Fibroblast of lung (primary cell): ENCODE results near the gene GSN. TPM values are rescaled to one million over a fixed set of nuclear protein-coding genes. Genes with fewer than 3 reads are reported as not detected.
A peak's percentile ranks its signal among the peaks of the same experiment; 100 is the strongest.

Source experiments
- DNase-seq, 2 donors: peaks; one replicate each; pipeline versions ENCODE4 v3.0.0 to v3.0.0-alpha.2; 2010; ENCODE audit warnings: low read depth in 2 of 2
- H2AFZ ChIP-seq: 2 replicates; pipeline ENCODE4 v1.5.1; 2012; ENCODE audit warnings: low read length, control low read depth, inconsistent platforms
- H3K27ac ChIP-seq: 2 replicates; pipeline ENCODE4 v1.5.1; 2011; ENCODE audit warnings: low read length, control low read depth; ENCODE audit not compliant: insufficient read depth
- H3K27me3 ChIP-seq: 2 replicates; pipeline ENCODE4 v1.5.1; 2011; ENCODE audit warnings: mild to moderate bottlenecking, low read length; ENCODE audit not compliant: control insufficient read depth, insufficient read depth
- H3K36me3 ChIP-seq: 2 replicates; pipeline ENCODE4 v1.5.1; 2011; ENCODE audit warnings: low read length; ENCODE audit not compliant: control insufficient read depth, insufficient read depth
- H3K4me1 ChIP-seq: 2 replicates; pipeline ENCODE4 v1.5.1; 2011; ENCODE audit warnings: low read length; ENCODE audit not compliant: control insufficient read depth, insufficient read depth; ENCODE audit errors: extremely low read depth
- H3K4me2 ChIP-seq: 2 replicates; pipeline ENCODE4 v1.5.1; 2011; ENCODE audit warnings: low read length, control low read depth; ENCODE audit not compliant: insufficient read depth; ENCODE audit errors: extremely low read depth
- H3K4me3 ChIP-seq, 4 experiments: fragments of 200-600 bp in 1 of 4; sonication (generic) in 1 of 4; replicated peaks in 1 of 4; 2 replicates each; pipeline ENCODE4 v1.5.1; 2011 to 2016; ENCODE audit warnings: low read length in 4 of 4, low read depth in 3 of 4, mild to moderate bottlenecking in 3 of 4, control low read depth in 2 of 4, inconsistent platforms in 1 of 4, mixed read lengths in 1 of 4; ENCODE audit not compliant: insufficient read depth in 1 of 4; ENCODE audit errors: control extremely low read depth in 1 of 4
- H3K79me2 ChIP-seq: 2 replicates; pipeline ENCODE4 v1.5.1; 2012; ENCODE audit warnings: mild to moderate bottlenecking, low read length, inconsistent platforms; ENCODE audit not compliant: control insufficient read depth, insufficient read depth
- H3K9ac ChIP-seq: 2 replicates; pipeline ENCODE4 v1.5.1; 2011; ENCODE audit warnings: mild to moderate bottlenecking, low read length, control low read depth; ENCODE audit not compliant: insufficient read depth
- H3K9me3 ChIP-seq: 2 replicates; pipeline ENCODE4 v1.5.1; 2012; ENCODE audit warnings: low read depth, low read length; ENCODE audit not compliant: control insufficient read depth, insufficient read depth
- H4K20me1 ChIP-seq: 2 replicates; pipeline ENCODE4 v1.5.1; 2011; ENCODE audit warnings: low read length; ENCODE audit not compliant: control insufficient read depth, insufficient read depth; ENCODE audit errors: extremely low read depth
- CTCF ChIP-seq, 2 donors: IDR thresholded peaks in 1 of 2; conservative IDR thresholded peaks in 1 of 2; 1 replicate in 1 of 2; 2 replicates in 1 of 2; pipeline ENCODE4 v1.5.1; 2011 to 2012; ENCODE audit warnings: low read length in 2 of 2, control low read depth in 1 of 2, inconsistent platforms in 1 of 2, low read depth in 1 of 2, mild to moderate bottlenecking in 1 of 2
- EZH2 ChIP-seq: IDR thresholded peaks from 2 replicates; pipeline ENCODE4 v1.5.1; 2012; ENCODE audit warnings: low read length, control low read depth, mild to moderate bottlenecking; ENCODE audit errors: missing control alignments
- polyA plus RNA-seq, 2 donors: library from polyadenylated mRNA; depleted of rRNA in 1 of 2; stranded (reverse) in 1 of 2; unstranded in 1 of 2; fragments of >200 nt; gene quantifications; 2 replicates each; pipeline ENCODE4 v1.2.1, GENCODE V29; 2011 to 2012; ENCODE audit warnings: missing spikeins in 1 of 2
- total RNA-seq: library from RNA; depleted of rRNA; stranded (reverse); fragments of >200 nt; gene quantifications from 2 replicates; pipeline ENCODE4 v1.2.1, GENCODE V29; 2014

Gene GSN
- total and polyA plus RNA-seq, 2 donors (not counting 1 experiment from before 2014, with no cell fraction given): 432 to 588 TPM

DNA sequence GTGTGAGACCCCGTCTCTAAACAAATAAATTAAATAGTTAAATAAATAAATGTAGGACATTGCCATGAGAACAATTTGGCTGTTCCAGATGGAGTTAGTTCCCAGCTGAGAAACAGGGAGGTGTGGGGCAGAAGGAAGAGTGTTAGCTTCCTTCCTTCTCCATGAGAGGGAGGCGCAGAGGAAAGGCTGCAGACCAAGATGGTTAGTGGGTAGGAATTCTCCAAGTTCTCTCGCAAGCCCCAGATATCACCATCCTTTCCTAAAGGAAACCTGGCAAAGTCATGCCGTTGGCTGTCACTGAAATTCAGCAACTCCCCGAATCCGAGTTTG, 33.2 kb upstream of the GSN start:
- Histone ChIP-seq H3K27me3 (no peaks in the 10 kb centered on the region), H4K20me1 (no peaks in the 10 kb centered on the region), H2AFZ (no peak overlapping the region), H3K36me3 (no peaks in the 10 kb centered on the region), H3K9me3 (no peaks in the 10 kb centered on the region), H3K79me2 (no peaks in the 10 kb centered on the region), H3K4me3 (no peak overlapping the region), H3K27ac (no peak overlapping the region), H3K4me1 (peaks cover 3% of the 10 kb centered on the region), H3K4me2 (no peak overlapping the region), H3K9ac (no peak overlapping the region)
- DNase-seq: peak in 1 of 2 donors; percentile 82
- TF ChIP-seq EZH2: no peak
- TF ChIP-seq CTCF (conservative IDR thresholded peaks at IDR 0.05 in 1 of 2, IDR thresholded peaks at IDR 0.05 in 1 of 2; ENCODE audit: low read depth in 1 of 2, low read length in 2 of 2): peak in 1 of 2 donors; percentile 16

DNA sequence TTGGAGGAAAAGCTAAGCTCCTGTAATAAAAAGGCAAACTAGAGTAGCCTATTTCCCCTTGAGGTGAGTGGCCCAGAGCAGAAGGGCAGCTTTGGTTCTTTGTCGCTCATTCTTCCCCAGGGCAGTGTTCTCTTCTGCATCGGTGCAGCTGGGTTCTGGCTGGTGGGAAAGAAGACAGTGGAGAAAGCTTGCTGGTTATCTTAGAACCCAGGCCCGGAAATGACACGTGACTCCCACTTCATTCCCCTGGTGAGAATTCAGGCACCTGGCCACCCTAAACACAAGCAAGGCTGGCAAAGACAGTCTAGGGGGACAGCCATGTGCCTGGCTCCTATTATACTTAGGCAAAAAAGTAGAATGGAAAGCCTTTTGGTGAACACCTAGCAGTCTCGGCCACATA, 32.5 kb upstream of the GSN start:
- Histone ChIP-seq H2AFZ (no peak overlapping the region), H3K36me3 (no peaks in the 10 kb centered on the region), H3K9ac (no peak overlapping the region), H3K4me2 (no peak overlapping the region), H3K9me3 (no peaks in the 10 kb centered on the region), H3K79me2 (no peaks in the 10 kb centered on the region), H3K27me3 (no peaks in the 10 kb centered on the region), H3K27ac (no peak overlapping the region), H3K4me1 (peaks cover 3% of the 10 kb centered on the region), H4K20me1 (no peaks in the 10 kb centered on the region), H3K4me3 (no peak overlapping the region)
- no peak for DNase-seq
- TF ChIP-seq EZH2 (no peak), CTCF (conservative IDR thresholded peaks at IDR 0.05 in 1 of 2, IDR thresholded peaks at IDR 0.05 in 1 of 2; ENCODE audit: low read depth in 1 of 2, low read length in 2 of 2) (no peak)

- H3K27ac ChIP-seq: no peak overlapping the region
- no peak for TF ChIP-seq EZH2
- TF ChIP-seq CTCF (conservative IDR thresholded peaks at IDR 0.05 in 1 of 2, IDR thresholded peaks at IDR 0.05 in 1 of 2; ENCODE audit: low read depth in 1 of 2, low read length in 2 of 2): no peak
- no peak overlapping the region for H3K4me2 ChIP-seq
- no peak overlapping the region for H3K9ac ChIP-seq
- H3K36me3 ChIP-seq: no peaks in the 10 kb centered on the region
- H4K20me1 ChIP-seq: no peaks in the 10 kb centered on the region
- H2AFZ ChIP-seq: no peak overlapping the region
- no peaks in the 10 kb centered on the region for H3K9me3 ChIP-seq
- no peak for DNase-seq
- H3K79me2 ChIP-seq: no peaks in the 10 kb centered on the region
- peaks cover 4% of the 10 kb centered on the region for H3K4me1 ChIP-seq
- no peaks in the 10 kb centered on the region for H3K27me3 ChIP-seq
- no peak overlapping the region for H3K4me3 ChIP-seq
These were observed 30.0 kb upstream of the GSN start for GRCh38 chr9:121237916-121238315.
